Endometrial microvascular endothelial cells (primary cell): Measurements from ENCODE around the gene UBE2O. TPM values are rescaled to one million over a fixed set of nuclear protein-coding genes. Genes with fewer than 3 reads are reported as not detected.

ENCODE experiments used
- in situ Hi-C: cut with HindIII; loops from 2 replicates; pipeline ENCODE4 v1.10.0; 2017; ENCODE audit warnings: low sequenced_read_pairs, low pct_unique_long_range_greater_than_20kb; ENCODE audit errors: inconsistent ontology term
- total RNA-seq: library from RNA; depleted of rRNA; stranded (reverse); fragments of >200 nt; gene quantifications from one replicate; pipeline ENCODE4 v1.2.3, GENCODE V29; 2015; ENCODE audit errors: inconsistent ontology term

The UBE2O gene
- total RNA-seq, 1 donor from 2014 or later: 31.9 TPM

DNA sequence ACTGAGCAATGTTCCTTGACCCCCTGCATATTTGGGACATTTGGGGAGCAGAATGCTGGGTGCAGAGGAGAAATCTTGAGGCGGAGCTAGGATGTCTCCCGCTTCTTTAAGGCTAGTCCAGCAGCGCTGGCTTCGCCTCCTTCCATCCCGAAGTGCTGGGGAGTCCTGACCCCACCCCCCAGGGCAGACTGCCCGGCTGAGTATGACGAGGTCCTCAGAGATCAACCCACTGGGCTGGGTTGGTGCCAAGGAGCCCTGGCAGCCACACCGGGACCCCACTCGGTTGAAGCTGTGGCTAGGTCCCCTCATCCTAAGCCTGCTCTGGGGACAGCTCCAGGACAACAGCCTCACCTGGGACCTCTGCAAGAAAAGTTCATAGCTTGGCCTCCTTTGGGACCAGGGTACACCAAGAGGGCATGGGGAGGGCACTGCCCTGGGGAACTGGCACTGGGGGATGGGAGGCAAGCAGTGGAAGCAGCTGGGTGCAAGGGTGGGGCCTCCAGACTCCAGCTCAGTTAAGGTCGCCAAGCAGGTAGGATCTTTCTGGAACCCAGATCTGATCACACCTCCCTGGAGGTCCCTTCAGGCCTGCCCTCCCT, 37.3 kb upstream of the UBE2O start:
- in situ Hi-C loops: no loop called here

DNA sequence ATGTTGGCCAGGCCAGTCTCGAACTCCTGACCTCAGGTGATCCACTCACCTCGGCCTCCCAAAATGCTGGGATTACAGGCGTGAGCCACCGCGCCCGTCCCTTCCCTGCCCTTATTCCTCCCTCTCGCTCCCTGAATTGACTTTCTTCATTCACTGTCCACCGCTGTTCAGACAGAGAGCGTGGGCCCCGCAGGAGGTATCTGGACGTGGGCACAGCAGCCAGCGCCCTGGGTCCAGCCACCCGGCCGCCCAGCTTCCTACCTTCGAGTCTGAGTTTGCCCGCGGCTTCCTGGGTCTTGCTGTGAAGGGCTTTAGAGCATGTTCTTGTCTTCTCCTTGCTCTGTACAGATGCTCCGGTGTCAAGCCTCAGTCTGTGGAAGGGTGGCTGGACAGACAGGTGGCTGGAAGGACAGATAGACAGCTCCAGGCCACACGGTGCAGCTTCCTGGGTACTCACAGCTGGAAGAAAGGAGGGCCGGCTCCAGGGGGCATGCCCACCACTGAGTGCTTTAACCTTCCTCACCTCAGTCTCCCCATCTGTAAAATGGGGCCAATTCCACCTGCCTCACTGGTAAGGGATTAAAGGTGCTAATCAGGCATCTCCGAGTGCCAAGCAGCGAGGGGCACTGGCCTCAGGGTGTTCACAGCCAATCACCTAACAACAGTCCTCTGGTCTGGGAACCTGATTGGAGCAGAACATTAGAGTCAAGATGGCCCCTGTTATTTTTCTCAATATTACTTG, 34.7 kb upstream of the UBE2O start:
- in situ Hi-C loops: no loop called here

- in situ Hi-C loops: no loop called here
Observed at GRCh38 chr17:76485569-76485968, 32.6 kb upstream of the UBE2O start.

- in situ Hi-C loops: no loop called here
Observed at GRCh38 chr17:76484228-76484725, 31.3 kb upstream of the UBE2O start.

DNA sequence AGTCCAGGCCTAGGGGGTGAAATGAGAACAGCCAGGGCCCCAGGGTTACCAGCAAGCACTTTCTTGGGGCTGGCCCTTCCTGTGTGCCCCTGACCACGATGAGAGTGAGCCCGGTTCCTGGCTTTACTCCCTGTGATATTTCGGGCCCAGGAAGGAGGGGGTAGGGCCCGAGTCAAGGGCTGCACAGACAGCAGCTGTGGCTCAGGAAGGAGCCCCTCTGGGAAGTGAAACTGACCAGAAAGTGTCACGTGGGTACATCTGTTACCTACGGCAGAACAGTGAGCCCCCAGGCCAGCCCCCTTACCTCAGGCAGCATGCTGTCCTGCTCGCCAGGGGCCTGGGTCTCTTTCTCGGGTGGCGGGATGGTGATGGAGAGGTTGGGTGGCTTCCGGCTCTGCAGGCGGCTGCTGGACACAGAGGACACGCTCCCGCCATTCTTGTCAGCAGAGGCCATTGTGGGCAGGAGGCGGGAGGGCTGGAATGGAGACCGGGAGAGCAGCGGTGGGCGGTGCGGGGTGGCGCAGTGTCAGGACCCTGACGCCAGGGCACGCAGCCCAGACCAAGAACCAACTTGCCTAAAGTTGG, 28.2 kb upstream of the UBE2O start:
- in situ Hi-C loops: no loop called here

DNA sequence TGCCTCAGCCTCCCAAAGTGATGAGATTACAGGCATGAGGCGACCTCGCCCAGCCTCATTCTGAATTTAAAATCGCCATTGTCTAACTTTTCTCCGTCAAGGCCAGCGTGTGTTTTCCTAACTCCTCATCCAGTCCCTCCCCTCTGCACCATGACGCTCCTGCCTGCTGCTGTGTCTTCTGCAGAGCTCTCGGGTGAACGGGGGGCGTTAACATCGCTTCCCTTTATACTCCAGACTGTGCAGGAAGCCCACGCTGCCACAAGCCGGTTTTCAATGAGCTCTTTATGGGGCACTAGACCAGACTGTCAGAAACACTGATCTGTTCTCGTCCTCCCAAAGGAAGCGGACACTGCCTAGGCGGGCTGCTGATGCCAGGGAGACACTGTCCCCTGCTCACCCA, 27.7 kb upstream of the UBE2O start:
- in situ Hi-C loops: no loop called here

- in situ Hi-C loops: no loop called here
Observed at GRCh38 chr17:76479515-76480060, 26.6 kb upstream of the UBE2O start.

DNA sequence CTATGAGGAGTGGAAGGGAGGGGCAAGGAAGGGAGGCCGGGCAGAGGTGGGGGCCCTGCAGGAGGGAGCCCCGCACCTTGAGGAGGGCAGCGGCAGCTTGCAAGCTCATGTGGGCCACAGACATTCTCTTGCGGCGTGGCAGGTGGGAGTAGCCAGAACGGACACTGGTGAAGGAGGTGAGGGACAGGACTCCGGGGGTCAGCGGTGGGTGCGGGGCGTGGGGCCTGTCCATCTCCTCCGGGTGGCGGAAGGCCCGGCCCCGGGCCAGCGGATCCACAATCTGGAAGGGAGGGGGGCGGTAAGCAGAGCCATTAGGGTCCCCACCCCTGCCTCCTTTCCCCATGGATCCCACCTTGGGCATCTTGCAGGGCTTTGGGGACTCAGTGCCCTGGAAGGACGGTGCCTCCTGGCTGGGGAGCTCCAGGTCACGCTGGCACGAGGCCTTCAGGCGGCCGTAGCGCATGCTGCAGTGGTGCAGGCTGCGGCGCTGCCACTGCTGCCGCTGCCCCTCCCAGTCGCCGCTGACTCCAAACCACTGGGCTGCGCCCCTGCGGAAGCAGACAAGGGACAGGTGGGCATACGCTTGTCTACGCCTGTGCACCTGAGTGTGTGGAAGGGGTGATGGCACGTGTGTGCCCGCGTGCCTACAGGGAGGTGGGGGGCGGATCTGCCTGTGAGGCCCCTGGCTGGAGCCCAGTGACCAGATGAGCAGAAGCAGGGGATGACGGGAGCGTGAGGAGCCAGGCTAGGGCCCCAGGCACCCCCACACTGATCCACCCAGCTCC, 26.0 kb upstream of the UBE2O start:
- in situ Hi-C loops: no loop called here

DNA sequence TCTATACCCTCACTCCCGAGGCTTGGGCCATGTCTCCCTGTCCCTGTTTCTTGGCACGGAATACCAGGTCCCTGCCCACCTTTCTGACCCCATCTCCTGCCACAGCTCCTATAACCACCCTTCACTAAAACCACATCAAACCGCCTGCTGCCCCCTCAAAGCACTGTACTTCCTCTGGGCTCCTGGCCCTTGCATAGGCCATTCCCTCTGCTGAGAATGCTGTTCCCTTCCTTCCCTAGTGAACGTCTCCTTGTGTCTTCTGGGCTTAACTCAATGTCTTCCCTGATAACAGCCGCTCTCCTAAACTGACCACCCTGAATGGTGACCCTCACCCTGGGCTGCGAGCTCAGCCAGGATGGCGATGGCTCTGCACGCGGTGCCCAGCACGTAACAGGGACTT, 25.1 kb upstream of the UBE2O start:
- in situ Hi-C loops: no loop called here

- in situ Hi-C loops: no loop called here
Observed at GRCh38 chr17:76477576-76477975, 24.6 kb upstream of the UBE2O start.

DNA sequence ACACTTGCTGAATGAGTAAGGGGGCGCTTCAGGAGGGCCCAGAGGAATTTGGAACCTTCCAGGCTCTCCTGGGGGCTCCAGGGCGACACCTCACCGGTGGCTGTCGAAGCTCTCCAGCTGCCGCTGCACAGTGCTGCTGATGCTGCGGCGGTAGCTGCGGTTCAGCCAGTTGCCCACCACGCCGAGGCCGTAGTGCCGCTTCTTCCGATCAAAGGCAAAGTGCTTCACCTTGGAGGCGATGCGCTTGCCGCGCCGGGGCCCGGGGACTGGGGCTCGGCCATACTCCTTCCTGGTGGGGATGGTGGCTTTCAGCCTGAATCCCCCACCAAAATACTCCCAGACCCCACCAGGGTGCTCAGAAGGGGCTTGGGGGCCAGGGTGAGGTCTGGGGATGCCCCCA, 23.8 kb upstream of the UBE2O start:
- in situ Hi-C loops: no loop called here

GRCh38 chr17:76475302-76475701, 22.4 kb upstream of the UBE2O start:
- in situ Hi-C loops: no loop called here

GRCh38 chr17:76474894-76475293, 21.9 kb upstream of the UBE2O start:
- in situ Hi-C loops: no loop called here

GRCh38 chr17:76474238-76474637, 21.3 kb upstream of the UBE2O start:
- in situ Hi-C loops: no loop called here

DNA sequence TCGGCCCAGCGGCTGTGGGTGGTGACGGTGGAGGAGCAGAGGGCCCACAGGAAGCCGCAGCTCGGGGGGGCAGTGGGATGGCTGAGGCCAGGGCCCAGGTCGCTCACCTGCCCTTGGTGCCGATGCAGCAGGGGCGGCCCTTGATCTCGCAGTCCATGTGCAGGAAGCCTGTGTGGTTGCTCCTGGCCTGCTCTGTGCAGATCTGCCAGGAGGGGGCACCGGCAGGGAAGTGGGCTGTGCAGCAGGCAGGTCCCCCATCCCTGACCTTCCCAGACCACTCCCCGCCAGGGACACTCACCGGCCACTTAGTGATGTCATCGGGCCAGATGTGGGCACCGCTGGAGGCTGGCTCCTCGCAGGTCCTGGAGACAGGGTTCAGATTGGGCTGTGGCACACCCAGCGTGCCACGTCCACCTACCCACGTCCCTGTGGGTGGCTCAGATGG, 20.6 kb upstream of the UBE2O start:
- in situ Hi-C loops: no loop called here

DNA sequence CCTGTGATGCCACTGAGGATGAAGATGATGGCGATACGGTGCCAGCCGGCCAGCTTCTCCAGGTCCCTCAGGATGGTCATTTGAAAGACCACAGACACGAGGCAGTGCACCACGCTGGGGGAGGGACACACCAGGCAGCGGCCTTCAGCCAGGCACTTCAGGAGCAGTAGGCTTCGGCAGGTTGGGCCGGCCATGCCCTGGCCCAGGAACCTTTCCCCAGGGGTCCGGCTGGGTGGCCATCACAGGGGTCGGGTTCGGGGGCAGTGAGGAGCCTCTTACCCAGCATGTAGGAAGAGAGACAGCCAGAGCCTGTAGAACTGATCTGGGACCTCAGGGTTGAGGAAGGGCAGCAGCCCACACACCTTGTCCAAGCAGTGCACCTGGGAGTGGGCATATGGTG, 19.8 kb upstream of the UBE2O start:
- in situ Hi-C loops: no loop called here

DNA sequence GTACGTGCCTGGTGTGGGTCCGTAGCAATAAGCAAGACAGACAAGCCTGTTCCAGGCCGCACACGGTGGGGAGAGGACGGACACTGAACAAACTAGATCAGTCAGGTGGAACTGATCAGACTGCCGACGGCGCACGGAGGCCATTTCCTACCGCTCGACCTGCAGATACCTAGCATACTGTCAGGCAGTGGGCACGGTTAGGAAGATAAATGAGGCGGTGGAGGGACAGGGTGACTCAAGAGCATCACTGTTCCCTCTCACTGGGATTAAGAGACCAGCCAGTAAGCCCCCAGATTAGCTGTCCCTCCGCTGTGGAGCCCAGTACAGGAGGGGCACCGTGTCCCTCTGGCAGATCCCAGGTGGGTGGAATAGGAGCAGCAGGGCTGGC, 19.3 kb upstream of the UBE2O start:
- in situ Hi-C loops: no loop called here

DNA sequence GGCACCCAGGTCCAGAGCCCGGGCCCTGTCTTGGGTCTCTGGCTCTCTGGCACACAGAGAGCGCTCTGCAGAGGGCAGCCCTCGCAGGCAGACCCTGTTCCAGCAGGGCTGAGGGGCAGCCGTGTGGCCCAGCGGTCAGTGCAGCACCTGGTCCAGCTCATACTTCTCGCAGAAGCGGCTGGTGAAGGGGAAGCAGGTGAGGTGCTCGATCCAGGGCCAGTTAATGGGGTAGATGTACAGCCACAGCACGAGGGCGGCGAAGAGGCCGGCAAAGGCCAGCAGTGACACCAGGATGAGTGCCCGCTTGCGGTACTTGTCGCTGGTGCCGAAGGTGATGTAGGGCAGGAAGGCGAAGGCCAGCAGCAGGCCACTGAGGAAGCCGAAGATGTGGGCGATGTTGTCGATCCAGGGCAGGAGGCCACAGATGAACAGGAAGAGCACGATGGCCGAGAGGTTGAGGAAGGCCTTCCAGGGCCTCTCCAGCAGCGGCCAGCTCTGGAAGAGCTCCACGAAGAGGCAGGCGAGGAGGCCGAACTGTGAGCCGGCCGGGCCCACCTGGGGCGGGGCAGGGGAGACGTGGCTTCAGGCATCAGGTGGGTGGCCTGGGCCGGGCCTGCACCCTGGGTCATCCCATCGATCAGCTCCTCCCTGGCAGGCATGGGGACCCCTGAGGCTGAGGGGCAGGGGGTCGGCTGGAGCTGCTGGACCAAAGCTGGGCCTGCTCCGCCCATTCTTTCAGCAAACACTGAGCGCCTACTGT, 18.7 kb upstream of the UBE2O start:
- in situ Hi-C loops: no loop called here
